Body of pancreas (tissue), 4 donors: ENCODE measurements around the gene YWHAB. TPM values are rescaled to one million over a fixed set of nuclear protein-coding genes. Genes with fewer than 3 reads are reported as not detected.

ENCODE experiments used
- ATAC-seq: fragments of 150-250 bp; one replicate; pipeline ENCODE4 v1.9.1; 2016
- DNase-seq, 4 donors: peaks; one replicate each; pipeline ENCODE4 v3.0.0-alpha.2; 2019
- H3K27ac ChIP-seq, 4 donors: fragments of 200-600 bp; sonication (generic); 1 replicate in 3 of 4; 2 replicates in 1 of 4; pipeline versions ENCODE4 v1.5.1 to v1.6.1; 2016 to 2019; ENCODE audit warnings: mild to moderate bottlenecking in 1 of 4, mixed read lengths in 1 of 4, moderate library complexity in 1 of 4
- H3K27me3 ChIP-seq, 2 donors: fragments of 200-600 bp; sonication (generic); one replicate each; pipeline ENCODE4 v1.6.0; 2016; ENCODE audit warnings: mild to moderate bottlenecking in 1 of 2
- H3K36me3 ChIP-seq, 2 donors: fragments of 200-600 bp; sonication (generic); replicated peaks in 1 of 2; 2 replicates each; pipeline ENCODE4 v1.5.1; 2016; ENCODE audit warnings: low read depth in 2 of 2; ENCODE audit not compliant: insufficient read depth in 1 of 2
- H3K4me1 ChIP-seq: fragments of 200-600 bp; sonication (generic); one replicate; pipeline ENCODE4 v1.6.0; 2016
- H3K4me3 ChIP-seq, 2 donors: fragments of 200-600 bp; sonication (generic); 1 replicate in 1 of 2; 2 replicates in 1 of 2; pipeline ENCODE4 v1.5.1; 2016 to 2019
- H3K9me3 ChIP-seq, 3 donors: fragments of 200-600 bp; sonication (generic); 1 replicate in 2 of 3; 2 replicates in 1 of 3; pipeline ENCODE4 v1.5.1; 2016
- CTCF ChIP-seq, 7 experiments: fragments of 450-650 bp in 4 of 7; fragments of 200-600 bp in 3 of 7; sonication (generic) in 3 of 7; IDR thresholded peaks; one replicate each; pipeline ENCODE4 v1.5.1; 2016 to 2019; ENCODE audit warnings: antibody characterized with exemption in 7 of 7
- POLR2A ChIP-seq, 3 donors: fragments of 450-650 bp; IDR thresholded peaks; one replicate each; pipeline ENCODE4 v1.6.1; 2016; ENCODE audit warnings: antibody characterized with exemption in 3 of 3, mild to moderate bottlenecking in 2 of 3
- WGBS, 2 donors: methylation state at CpG; one replicate each; pipeline ENCODE4 v1.1.5; 2017; 5-methylcytosine and 5-hydroxymethylcytosine counted together
- intact Hi-C: fragments of 100-400 bp; cut with DNase I; formaldehyde crosslinking; loops from one replicate; pipeline ENCODE4 v1.15.1; 2023
- total RNA-seq, 2 donors: library from RNA; depleted of rRNA; stranded (reverse); fragments of >200 nt; gene quantifications; one replicate each; pipeline ENCODE4 v1.1.0, GENCODE V29; 2016

Gene YWHAB
- total RNA-seq, 2 donors from 2014 or later = 49.3 to 64.9 TPM

DNA sequence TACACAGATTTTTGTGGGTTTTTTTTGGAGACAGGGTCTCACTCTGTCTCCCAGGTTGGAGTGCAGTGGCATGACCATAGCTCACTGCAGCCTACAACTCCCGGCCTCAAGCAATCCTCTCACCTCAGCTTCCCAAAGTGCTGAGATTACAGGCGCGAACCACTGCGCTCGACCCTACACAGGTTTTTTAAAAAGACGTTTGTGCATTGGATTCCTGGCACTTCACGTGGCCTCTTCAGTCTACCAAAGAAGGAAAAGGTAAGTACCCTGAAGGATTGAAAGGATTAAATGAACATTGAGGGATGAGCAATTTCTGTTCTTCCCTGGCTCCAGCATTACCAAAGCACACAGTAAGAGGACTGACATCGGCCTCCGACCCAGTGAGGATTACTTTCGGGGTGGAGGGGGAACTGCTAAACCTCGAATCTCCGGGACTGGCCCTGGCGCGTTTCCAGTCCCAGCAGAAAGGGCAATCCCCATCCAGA is 556 bp upstream of the YWHAB start:
- WGBS, 2 donors = 9 to 10% methylated on average over 14 of the region's 14 CpGs
- no peak for TF ChIP-seq POLR2A (IDR thresholded peaks at IDR 0.05)
- no peak for TF ChIP-seq CTCF (IDR thresholded peaks at IDR 0.05)
- no peak for ATAC-seq
- H3K4me3 ChIP-seq = peak overlapping the region; percentile 7 to 17
- no peak for DNase-seq
- no peaks in the 10 kb centered on the region for H3K27me3 ChIP-seq
- H3K9me3 ChIP-seq = no peaks in the 10 kb centered on the region
- H3K4me1 ChIP-seq = peaks cover 44% of the 10 kb centered on the region
- H3K27ac ChIP-seq = peak overlapping the region; percentile 34 to 96 (median 90)
- H3K36me3 ChIP-seq = no peaks in the 10 kb centered on the region
- intact Hi-C loops = no loop called here

DNA sequence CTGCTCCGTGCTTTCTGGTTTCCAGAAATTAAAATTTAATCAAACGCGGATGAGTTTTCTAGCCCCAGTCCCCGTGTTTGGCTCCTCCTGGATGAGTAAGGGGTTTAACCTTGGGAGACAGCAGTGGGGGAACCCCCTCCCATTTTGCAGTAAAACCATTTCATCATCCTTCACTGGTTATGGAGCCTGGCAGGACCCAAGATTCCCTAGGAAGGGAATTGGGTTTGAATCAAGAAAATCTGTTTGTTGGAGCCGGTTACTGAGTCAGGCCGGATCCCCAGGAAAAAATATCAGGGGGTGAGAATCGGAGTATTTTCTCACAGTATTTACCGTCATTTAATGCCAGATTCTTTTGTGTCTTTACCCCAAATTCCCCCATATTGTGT is 754 bp downstream of the YWHAB start:
- TF ChIP-seq POLR2A (IDR thresholded peaks at IDR 0.05) = no peak
- TF ChIP-seq CTCF (IDR thresholded peaks at IDR 0.05) = peak in 1 of 7 experiments; percentile 2
- Histone ChIP-seq H3K4me1 (peaks cover 47% of the 10 kb centered on the region), H3K4me3 (peak overlapping the region; percentile 76 to 80), H3K9me3 (no peaks in the 10 kb centered on the region), H3K27me3 (no peaks in the 10 kb centered on the region), H3K27ac (peak overlapping the region; percentile 85 to 96 (median 94)), H3K36me3 (no peaks in the 10 kb centered on the region)
- intact Hi-C loops = no loop called here
- ATAC-seq (no peak), DNase-seq (no peak)
- WGBS, 2 donors = 0 to 1% methylated on average over 7 to 8 of the region's 8 CpGs

- Histone ChIP-seq H3K4me1 (peaks cover 47% of the 10 kb centered on the region), H3K9me3 (no peaks in the 10 kb centered on the region), H3K27me3 (no peaks in the 10 kb centered on the region), H3K36me3 (no peaks in the 10 kb centered on the region), H3K4me3 (peak overlapping the region in 1 of 2 donors; percentile 76), H3K27ac (peak overlapping the region in 2 of 4 donors; percentile 95 to 96)
- DNase-seq (no peak), ATAC-seq (no peak)
- TF ChIP-seq POLR2A (IDR thresholded peaks at IDR 0.05) (no peak), CTCF (IDR thresholded peaks at IDR 0.05) (no peak)
- intact Hi-C loops = no loop called here
- 0% methylated on average over 2 of the region's 2 CpGs for WGBS, 2 donors
Measured at GRCh38 chr20:44886828-44887227, 1.3 kb downstream of the YWHAB start.

DNA sequence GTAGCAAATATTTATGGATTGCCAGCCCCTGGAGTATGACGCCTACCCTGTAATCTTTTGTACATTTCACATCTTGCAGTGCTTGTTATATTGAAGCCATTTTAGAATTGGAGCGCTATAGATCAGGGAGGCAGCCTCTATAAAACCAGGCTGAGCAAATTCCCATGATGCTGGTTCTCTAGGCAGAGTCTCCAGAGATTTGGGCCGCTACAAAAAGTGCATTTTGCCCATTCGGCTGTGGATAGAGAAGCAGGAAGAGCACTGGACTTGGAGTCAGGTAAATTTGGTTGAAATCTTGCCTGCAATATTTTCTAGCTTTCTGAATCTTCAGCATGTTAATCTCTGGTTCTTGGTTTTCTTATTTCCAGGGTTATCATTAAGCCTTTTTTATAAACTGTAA is 2.0 kb downstream of the YWHAB start:
- H3K27ac ChIP-seq = no peak overlapping the region
- no peak overlapping the region for H3K4me3 ChIP-seq
- intact Hi-C loops = no loop called here
- ATAC-seq = no peak
- WGBS, 2 donors = 47 to 50% methylated on average over 4 of the region's 4 CpGs
- no peaks in the 10 kb centered on the region for H3K36me3 ChIP-seq
- no peaks in the 10 kb centered on the region for H3K27me3 ChIP-seq
- peaks cover 53% of the 10 kb centered on the region for H3K4me1 ChIP-seq
- no peak for TF ChIP-seq POLR2A (IDR thresholded peaks at IDR 0.05)
- no peak for TF ChIP-seq CTCF (IDR thresholded peaks at IDR 0.05)
- no peak for DNase-seq
- H3K9me3 ChIP-seq = no peaks in the 10 kb centered on the region
